Epithelial cell of esophagus (primary cell): ENCODE results near the gene RAPGEF2.
"Not testable (repeated sequence)": the region's sequence is repeated elsewhere in the genome, so short reads cannot be mapped to it uniquely, and the experiment has no call there.

Experiments used
- DNase-seq: peaks from one replicate; pipeline ENCODE4 v3.0.0; 2010; ENCODE audit warnings: low read depth
- H3K4me3 ChIP-seq: 2 replicates; pipeline ENCODE4 v1.5.1; 2011; ENCODE audit warnings: mild to moderate bottlenecking, low read length, control low read depth
- CTCF ChIP-seq: IDR thresholded peaks from 2 replicates; pipeline ENCODE4 v1.5.1; 2011; ENCODE audit warnings: low read depth, mild to moderate bottlenecking, low read length, control low read depth, inconsistent platforms; ENCODE audit not compliant: insufficient read depth; ENCODE audit errors: missing control alignments

Gene RAPGEF2

GRCh38 chr4:159315879-159316278 lies 213.0 kb downstream of the RAPGEF2 start:
- H3K4me3 ChIP-seq, DNase-seq: not testable (repeated sequence)
- TF ChIP-seq CTCF = peak; percentile 29

- no peak for DNase-seq
- TF ChIP-seq CTCF = no peak
- no peak overlapping the region for H3K4me3 ChIP-seq
These were observed 214.3 kb downstream of the RAPGEF2 start for GRCh38 chr4:159317203-159317602.

DNA sequence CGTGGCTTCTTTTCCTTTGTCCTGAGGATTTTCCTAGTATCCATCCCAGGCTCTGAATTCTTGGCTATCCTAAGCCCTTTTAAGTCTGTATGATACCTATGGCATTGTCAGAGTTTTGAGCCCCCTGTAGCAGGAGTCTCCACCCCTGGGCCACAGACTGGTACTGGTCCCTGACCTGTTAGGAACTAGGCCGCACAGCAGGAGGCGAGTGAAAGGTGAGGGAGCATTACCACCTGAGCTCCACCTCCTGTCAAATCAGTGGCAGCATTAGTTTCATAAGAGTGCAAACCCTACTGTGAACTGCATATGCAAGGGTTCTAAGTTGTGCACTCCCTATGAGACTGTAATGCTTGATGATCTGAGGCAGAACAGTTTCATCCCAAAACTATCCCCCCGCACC lies 216.1 kb downstream of the RAPGEF2 start:
- DNase-seq = no peak
- no peak overlapping the region for H3K4me3 ChIP-seq
- TF ChIP-seq CTCF = no peak

DNA sequence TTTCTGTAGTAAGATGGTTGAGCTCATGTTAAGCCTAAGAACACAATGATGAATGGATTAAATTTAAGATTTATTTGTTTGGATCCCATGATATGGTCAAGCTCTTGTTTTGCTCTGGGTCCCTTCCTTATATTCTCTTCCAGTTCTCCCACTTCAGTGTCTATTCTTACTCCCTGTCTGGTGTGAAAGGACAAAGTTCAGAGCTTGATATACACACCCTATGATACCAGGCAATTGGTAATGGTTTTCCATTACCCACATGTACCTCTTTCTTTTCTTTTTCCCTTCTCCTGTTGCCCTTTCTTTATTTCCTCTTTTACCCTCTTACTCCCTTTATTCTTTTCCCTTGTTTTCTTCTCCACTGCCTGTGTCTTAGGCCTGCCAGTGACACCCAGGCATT lies 223.6 kb downstream of the RAPGEF2 start:
- no peak for DNase-seq
- H3K4me3 ChIP-seq = no peak overlapping the region
- TF ChIP-seq CTCF = no peak

- DNase-seq = no peak
- no peak overlapping the region for H3K4me3 ChIP-seq
- TF ChIP-seq CTCF = no peak
These were observed 225.9 kb downstream of the RAPGEF2 start for GRCh38 chr4:159328766-159329165.

- TF ChIP-seq CTCF = no peak
- no peak overlapping the region for H3K4me3 ChIP-seq
- DNase-seq = no peak
These were observed 231.6 kb downstream of the RAPGEF2 start for GRCh38 chr4:159334461-159334860.

- no peak for DNase-seq
- no peak overlapping the region for H3K4me3 ChIP-seq
- TF ChIP-seq CTCF = no peak
These were observed 234.2 kb downstream of the RAPGEF2 start for GRCh38 chr4:159337041-159337440.
